GM12878 (cell line): ENCODE results near the gene VARS1. TPM values are rescaled to one million over a fixed set of nuclear protein-coding genes. Genes with fewer than 3 reads are reported as not detected.

Experiments
- BACH1 ChIP-seq: fragments of 450-650 bp; IDR thresholded peaks from 2 replicates; pipeline ENCODE4 v1.6.1; 2017; ENCODE audit warnings: mild to moderate bottlenecking, borderline replicate concordance
- CBFB ChIP-seq: IDR thresholded peaks from 2 replicates; pipeline ENCODE4 v1.6.1; 2016; ENCODE audit warnings: antibody characterized with exemption, low read depth
- ESRRA ChIP-seq: IDR thresholded peaks from 2 replicates; pipeline ENCODE4 v1.6.1; 2012; ENCODE audit warnings: mild to moderate bottlenecking, low read length, improper control_type of control experiment
- HCFC1 ChIP-seq: fragments of 150-350 bp; IDR thresholded peaks from 2 replicates; pipeline ENCODE4 v1.6.1; 2014; ENCODE audit warnings: low read length
- KLF5 ChIP-seq: fragments of 450-650 bp; IDR thresholded peaks from 2 replicates; pipeline ENCODE4 v1.6.1; 2014; ENCODE audit warnings: mild to moderate bottlenecking; ENCODE audit not compliant: partially characterized antibody
- MTA3 ChIP-seq: IDR thresholded peaks from 2 replicates; pipeline ENCODE4 v1.6.1; 2012; ENCODE audit warnings: low read length, inconsistent platforms, borderline replicate concordance
- NFYB ChIP-seq: IDR thresholded peaks from 2 replicates; pipeline ENCODE4 v1.6.1; 2011; ENCODE audit warnings: low read depth, mild to moderate bottlenecking, low read length, improper control_type of control experiment, moderate library complexity; ENCODE audit not compliant: insufficient read depth
- POU2F2 ChIP-seq: IDR thresholded peaks from 3 replicates; pipeline ENCODE4 v1.6.1; 2011; ENCODE audit warnings: low read depth, mild to moderate bottlenecking, low read length, borderline replicate concordance
- RFX5 ChIP-seq: IDR thresholded peaks from 2 replicates; pipeline ENCODE4 v1.6.1; 2011; ENCODE audit warnings: low read depth, low read length, improper control_type of control experiment
- TBL1XR1 ChIP-seq: IDR thresholded peaks from 2 replicates; pipeline ENCODE4 v1.6.1; 2012; ENCODE audit warnings: low read depth, low read length, improper control_type of control experiment
- polyA plus RNA-seq, 11 experiments: library from polyadenylated mRNA; depleted of rRNA in 4 of 11; unstranded in 6 of 11; stranded (reverse) in 5 of 11; fragments of >200 nt; fragmentation: Nextera tagmentation in 4 of 11; fragmentation: Illumina TruSeq in 1 of 11; extraction: Ambion mirVana in 4 of 11; extraction: Trizol in 1 of 11; gene quantifications; 1 replicate in 1 of 11; 2 replicates in 10 of 11; pipeline versions ENCODE4 v1.2.1 to v1.2.3, GENCODE V29; 2011 to 2016; ENCODE audit warnings: inconsistent platforms in 2 of 11, missing spikeins in 2 of 11, low read depth in 1 of 11
- total RNA-seq, 4 experiments: library from RNA; depleted of rRNA in 3 of 4; stranded (reverse); fragments of >200 nt in 3 of 4; fragmentation: Illumina TruSeq in 1 of 4; extraction: Trizol in 1 of 4; gene quantifications; 2 replicates each; pipeline versions ENCODE4 v1.2.1 to v1.2.3, GENCODE V29; 2013 to 2021
- TF ChIP-seq, protein P1 (sequence below): fragments of 450-650 bp; IDR thresholded peaks from 2 replicates; pipeline ENCODE4 v1.6.1; 2017; ENCODE audit warnings: low read depth, mild to moderate bottlenecking, moderate library complexity
- TF ChIP-seq, protein P2 (sequence below): fragments of 450-650 bp; conservative IDR thresholded peaks from 2 replicates; pipeline ENCODE4 v1.6.1; 2017; ENCODE audit warnings: mild to moderate bottlenecking, moderate library complexity
- TF ChIP-seq, protein P3 (sequence below): fragments of 450-650 bp; IDR thresholded peaks from 2 replicates; pipeline ENCODE4 v1.6.1; 2017; ENCODE audit warnings: mild to moderate bottlenecking, low read depth, inconsistent platforms; ENCODE audit not compliant: poor library complexity, severe bottlenecking
- TF ChIP-seq, protein P4 (sequence below): fragments of 450-650 bp; IDR thresholded peaks from 2 replicates; pipeline ENCODE4 v1.6.1; 2016; ENCODE audit warnings: mild to moderate bottlenecking
- TF ChIP-seq, protein P5 (sequence below): IDR thresholded peaks from 2 replicates; pipeline ENCODE4 v1.6.1; 2012; ENCODE audit warnings: low read length, inconsistent platforms
- TF ChIP-seq, protein P6 (sequence below): fragments of 450-650 bp; formaldehyde crosslinking; IDR thresholded peaks from 2 replicates; pipeline ENCODE4 v1.4.0; 2022; ENCODE audit warnings: mild to moderate bottlenecking, moderate library complexity

VARS1 gene
- total and polyA plus RNA-seq, 10 of the 15 experiments (the other 5 are each of a cell fraction or from before 2014, with no cell fraction given): 1.2 to 243 (median 80.7) TPM

DNA sequence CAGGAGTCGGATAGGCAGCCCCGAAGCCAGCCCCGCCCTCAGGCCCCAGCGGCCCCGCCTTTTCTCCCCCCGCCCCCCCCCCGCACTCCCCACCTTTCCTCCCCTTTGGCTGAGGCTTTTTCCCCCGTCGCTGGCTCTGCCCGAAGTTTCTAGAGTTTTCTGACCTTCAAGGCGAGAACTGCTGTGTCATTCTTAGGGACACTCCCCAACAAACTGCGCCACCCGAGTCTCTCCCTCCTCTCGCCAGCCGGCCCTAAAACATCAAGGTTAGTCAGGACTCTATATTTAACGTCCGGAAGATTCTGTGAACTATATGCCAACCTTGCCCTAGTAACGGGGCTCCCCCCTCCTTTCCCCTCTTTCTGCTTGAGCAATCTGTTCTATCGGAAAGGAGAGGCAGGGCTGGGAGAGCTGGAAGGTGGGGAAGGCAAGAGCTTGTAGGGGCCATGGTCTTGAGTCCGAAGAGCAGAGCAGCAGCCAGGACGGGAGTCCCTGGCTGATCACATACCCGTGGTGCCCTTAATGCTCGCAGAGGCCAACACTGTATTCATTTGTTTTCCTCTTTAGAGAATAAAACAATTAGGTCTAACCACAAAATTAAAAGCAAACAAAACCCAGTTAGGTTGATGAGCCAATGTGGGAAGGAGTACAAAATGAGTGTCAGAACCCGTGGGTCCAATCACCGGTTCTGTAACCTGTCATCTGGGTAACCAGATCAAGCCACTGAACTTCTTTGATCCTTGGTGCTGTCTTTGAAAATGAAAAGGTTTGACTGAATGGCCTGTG lies 26.7 kb upstream of the VARS1 start (continued):
- TF ChIP-seq CBFB: no peak
- TF ChIP-seq, protein P1, sequence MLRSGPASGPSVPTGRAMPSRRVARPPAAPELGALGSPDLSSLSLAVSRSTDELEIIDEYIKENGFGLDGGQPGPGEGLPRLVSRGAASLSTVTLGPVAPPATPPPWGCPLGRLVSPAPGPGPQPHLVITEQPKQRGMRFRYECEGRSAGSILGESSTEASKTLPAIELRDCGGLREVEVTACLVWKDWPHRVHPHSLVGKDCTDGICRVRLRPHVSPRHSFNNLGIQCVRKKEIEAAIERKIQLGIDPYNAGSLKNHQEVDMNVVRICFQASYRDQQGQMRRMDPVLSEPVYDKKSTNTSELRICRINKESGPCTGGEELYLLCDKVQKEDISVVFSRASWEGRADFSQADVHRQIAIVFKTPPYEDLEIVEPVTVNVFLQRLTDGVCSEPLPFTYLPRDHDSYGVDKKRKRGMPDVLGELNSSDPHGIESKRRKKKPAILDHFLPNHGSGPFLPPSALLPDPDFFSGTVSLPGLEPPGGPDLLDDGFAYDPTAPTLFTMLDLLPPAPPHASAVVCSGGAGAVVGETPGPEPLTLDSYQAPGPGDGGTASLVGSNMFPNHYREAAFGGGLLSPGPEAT: peak; percentile 26; the same call in 1 of the 2 replicates
- no peak for TF ChIP-seq KLF5
- TF ChIP-seq, protein P2, sequence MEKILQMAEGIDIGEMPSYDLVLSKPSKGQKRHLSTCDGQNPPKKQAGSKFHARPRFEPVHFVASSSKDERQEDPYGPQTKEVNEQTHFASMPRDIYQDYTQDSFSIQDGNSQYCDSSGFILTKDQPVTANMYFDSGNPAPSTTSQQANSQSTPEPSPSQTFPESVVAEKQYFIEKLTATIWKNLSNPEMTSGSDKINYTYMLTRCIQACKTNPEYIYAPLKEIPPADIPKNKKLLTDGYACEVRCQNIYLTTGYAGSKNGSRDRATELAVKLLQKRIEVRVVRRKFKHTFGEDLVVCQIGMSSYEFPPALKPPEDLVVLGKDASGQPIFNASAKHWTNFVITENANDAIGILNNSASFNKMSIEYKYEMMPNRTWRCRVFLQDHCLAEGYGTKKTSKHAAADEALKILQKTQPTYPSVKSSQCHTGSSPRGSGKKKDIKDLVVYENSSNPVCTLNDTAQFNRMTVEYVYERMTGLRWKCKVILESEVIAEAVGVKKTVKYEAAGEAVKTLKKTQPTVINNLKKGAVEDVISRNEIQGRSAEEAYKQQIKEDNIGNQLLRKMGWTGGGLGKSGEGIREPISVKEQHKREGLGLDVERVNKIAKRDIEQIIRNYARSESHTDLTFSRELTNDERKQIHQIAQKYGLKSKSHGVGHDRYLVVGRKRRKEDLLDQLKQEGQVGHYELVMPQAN: 0 out of 2 replicates have a peak, but pooled peaks have one; percentile 32
- 0 out of 2 replicates have a peak, but pooled peaks have one; percentile 33 for TF ChIP-seq RFX5
- peak; percentile 30; the same call in 1 of the 2 replicates for TF ChIP-seq NFYB
- TF ChIP-seq, protein P3, sequence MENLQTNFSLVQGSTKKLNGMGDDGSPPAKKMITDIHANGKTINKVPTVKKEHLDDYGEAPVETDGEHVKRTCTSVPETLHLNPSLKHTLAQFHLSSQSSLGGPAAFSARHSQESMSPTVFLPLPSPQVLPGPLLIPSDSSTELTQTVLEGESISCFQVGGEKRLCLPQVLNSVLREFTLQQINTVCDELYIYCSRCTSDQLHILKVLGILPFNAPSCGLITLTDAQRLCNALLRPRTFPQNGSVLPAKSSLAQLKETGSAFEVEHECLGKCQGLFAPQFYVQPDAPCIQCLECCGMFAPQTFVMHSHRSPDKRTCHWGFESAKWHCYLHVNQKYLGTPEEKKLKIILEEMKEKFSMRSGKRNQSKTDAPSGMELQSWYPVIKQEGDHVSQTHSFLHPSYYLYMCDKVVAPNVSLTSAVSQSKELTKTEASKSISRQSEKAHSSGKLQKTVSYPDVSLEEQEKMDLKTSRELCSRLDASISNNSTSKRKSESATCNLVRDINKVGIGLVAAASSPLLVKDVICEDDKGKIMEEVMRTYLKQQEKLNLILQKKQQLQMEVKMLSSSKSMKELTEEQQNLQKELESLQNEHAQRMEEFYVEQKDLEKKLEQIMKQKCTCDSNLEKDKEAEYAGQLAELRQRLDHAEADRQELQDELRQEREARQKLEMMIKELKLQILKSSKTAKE: peak; percentile 13
- peak; percentile 96; the same call in 1 of the 2 replicates for TF ChIP-seq BACH1
- TF ChIP-seq, protein P4, sequence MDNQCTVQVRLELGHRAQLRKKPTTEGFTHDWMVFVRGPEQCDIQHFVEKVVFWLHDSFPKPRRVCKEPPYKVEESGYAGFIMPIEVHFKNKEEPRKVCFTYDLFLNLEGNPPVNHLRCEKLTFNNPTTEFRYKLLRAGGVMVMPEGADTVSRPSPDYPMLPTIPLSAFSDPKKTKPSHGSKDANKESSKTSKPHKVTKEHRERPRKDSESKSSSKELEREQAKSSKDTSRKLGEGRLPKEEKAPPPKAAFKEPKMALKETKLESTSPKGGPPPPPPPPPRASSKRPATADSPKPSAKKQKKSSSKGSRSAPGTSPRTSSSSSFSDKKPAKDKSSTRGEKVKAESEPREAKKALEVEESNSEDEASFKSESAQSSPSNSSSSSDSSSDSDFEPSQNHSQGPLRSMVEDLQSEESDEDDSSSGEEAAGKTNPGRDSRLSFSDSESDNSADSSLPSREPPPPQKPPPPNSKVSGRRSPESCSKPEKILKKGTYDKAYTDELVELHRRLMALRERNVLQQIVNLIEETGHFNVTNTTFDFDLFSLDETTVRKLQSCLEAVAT: peak; percentile 12; the same call in 1 of the 2 replicates
- peak; percentile 39; the same call in 1 of the 2 replicates for TF ChIP-seq HCFC1
- TF ChIP-seq MTA3: no peak
- no peak for TF ChIP-seq POU2F2
- TF ChIP-seq ESRRA: 0 out of 2 replicates have a peak, but pooled peaks have one; percentile 5
- no peak for TF ChIP-seq TBL1XR1
- TF ChIP-seq, protein P5, sequence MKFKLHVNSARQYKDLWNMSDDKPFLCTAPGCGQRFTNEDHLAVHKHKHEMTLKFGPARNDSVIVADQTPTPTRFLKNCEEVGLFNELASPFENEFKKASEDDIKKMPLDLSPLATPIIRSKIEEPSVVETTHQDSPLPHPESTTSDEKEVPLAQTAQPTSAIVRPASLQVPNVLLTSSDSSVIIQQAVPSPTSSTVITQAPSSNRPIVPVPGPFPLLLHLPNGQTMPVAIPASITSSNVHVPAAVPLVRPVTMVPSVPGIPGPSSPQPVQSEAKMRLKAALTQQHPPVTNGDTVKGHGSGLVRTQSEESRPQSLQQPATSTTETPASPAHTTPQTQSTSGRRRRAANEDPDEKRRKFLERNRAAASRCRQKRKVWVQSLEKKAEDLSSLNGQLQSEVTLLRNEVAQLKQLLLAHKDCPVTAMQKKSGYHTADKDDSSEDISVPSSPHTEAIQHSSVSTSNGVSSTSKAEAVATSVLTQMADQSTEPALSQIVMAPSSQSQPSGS: no peak
- TF ChIP-seq, protein P6, sequence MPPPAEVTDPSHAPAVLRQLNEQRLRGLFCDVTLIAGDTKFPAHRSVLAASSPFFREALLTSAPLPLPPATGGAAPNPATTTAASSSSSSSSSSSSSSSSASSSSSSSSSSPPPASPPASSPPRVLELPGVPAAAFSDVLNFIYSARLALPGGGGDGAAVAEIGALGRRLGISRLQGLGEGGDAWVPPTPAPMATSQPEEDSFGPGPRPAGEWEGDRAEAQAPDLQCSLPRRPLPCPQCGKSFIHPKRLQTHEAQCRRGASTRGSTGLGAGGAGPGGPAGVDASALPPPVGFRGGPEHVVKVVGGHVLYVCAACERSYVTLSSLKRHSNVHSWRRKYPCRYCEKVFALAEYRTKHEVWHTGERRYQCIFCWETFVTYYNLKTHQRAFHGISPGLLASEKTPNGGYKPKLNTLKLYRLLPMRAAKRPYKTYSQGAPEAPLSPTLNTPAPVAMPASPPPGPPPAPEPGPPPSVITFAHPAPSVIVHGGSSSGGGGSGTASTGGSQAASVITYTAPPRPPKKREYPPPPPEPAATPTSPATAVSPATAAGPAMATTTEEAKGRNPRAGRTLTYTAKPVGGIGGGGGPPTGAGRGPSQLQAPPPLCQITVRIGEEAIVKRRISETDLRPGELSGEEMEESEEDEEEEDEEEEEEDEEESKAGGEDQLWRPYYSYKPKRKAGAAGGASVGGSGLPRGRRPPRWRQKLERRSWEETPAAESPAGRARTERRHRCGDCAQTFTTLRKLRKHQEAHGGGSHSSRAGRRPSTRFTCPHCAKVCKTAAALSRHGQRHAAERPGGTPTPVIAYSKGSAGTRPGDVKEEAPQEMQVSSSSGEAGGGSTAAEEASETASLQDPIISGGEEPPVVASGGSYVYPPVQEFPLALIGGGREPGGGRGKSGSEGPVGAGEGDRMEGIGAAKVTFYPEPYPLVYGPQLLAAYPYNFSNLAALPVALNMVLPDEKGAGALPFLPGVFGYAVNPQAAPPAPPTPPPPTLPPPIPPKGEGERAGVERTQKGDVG: no peak
